ENCODE measurements around the gene HCFC1R1.

DNA sequence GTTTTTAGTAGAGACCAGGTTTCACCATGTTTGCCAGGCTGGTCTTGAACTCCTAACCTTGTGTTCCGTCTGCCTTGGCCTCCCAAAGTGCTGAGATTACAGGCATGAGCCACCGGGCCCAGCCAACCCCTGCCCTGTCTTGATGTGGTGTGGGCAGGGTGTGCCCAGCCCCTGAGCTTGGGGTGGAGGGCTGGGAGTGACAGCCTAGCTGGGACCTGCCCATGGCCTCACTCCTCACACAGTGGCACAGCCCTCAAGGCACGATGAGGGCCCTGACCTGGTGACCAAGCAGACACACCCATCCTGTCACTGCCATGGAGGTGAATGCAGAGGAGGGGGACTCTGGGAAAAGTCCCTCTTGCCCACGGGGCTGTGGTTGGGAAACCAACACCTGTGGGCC lies 44.7 kb upstream of the HCFC1R1 start:
- TF ChIP-seq CTCF (IDR thresholded peaks at IDR 0.05; ENCODE audit: low read length) (no peak), EZH2 (IDR thresholded peaks at IDR 0.05; ENCODE audit: borderline replicate concordance, low read length) (no peak)

Data from OCI-LY1 (cell line).